HG03521 (cell line): Measurements from ENCODE around the gene C4orf36.

Source experiments
- ATAC-seq: cut with Tn5 transposase; IDR thresholded peaks from one replicate; pipeline ENCODE4 v1.9.1; 2021; ENCODE audit warnings: mild to moderate bottlenecking, moderate library complexity; ENCODE audit not compliant: unreplicated experiment

The C4orf36 gene

GRCh38 chr4:86870442-86871069 lies 21.7 kb downstream of the C4orf36 start:
- no peak for ATAC-seq

- ATAC-seq, result no peak
Measured at GRCh38 chr4:86857341-86858052, 34.7 kb downstream of the C4orf36 start.

GRCh38 chr4:86856896-86857295 lies 35.3 kb downstream of the C4orf36 start:
- no peak for ATAC-seq

GRCh38 chr4:86855572-86855971 lies 36.6 kb downstream of the C4orf36 start:
- ATAC-seq, result no peak

GRCh38 chr4:86853209-86853608 lies 39.0 kb downstream of the C4orf36 start:
- ATAC-seq, result no peak

GRCh38 chr4:86848732-86849619 lies 43.2 kb downstream of the C4orf36 start, which contains the start of gene SLC10A6:
Gene SLC10A6 (minus strand): TSS chr4:86849384. CDS start chr4:86849115, 269 bp downstream.
- no peak for ATAC-seq

- no peak for ATAC-seq
Measured at GRCh38 chr4:86848136-86848535, 44.1 kb downstream of the C4orf36 start.

- no peak for ATAC-seq
Measured at GRCh38 chr4:86847571-86847970, 44.7 kb downstream of the C4orf36 start.

GRCh38 chr4:86846921-86847320 lies 45.3 kb downstream of the C4orf36 start:
- ATAC-seq, result no peak

GRCh38 chr4:86845593-86845992 lies 46.6 kb downstream of the C4orf36 start:
- ATAC-seq, result no peak

- ATAC-seq, result no peak
Measured at GRCh38 chr4:86841309-86841708, 50.9 kb downstream of the C4orf36 start.

- ATAC-seq, result no peak
Measured at GRCh38 chr4:86840858-86841257, 51.4 kb downstream of the C4orf36 start.

- no peak for ATAC-seq
Measured at GRCh38 chr4:86837691-86838503, 54.3 kb downstream of the C4orf36 start.

- ATAC-seq, result no peak
Measured at GRCh38 chr4:86835677-86836076, 56.5 kb downstream of the C4orf36 start.

GRCh38 chr4:86834901-86835300 lies 57.3 kb downstream of the C4orf36 start:
- ATAC-seq, result no peak

- no peak for ATAC-seq
Measured at GRCh38 chr4:86833615-86834014, 58.6 kb downstream of the C4orf36 start.

GRCh38 chr4:86831262-86832130 lies 60.7 kb downstream of the C4orf36 start:
- ATAC-seq, result no peak
